Upper lobe of left lung (tissue), 4 donors: ENCODE results near the gene FAM149B1.

Experiments
- CTCF ChIP-seq, 6 experiments: fragments of 450-650 bp in 4 of 6; fragments of 200-600 bp in 2 of 6; sonication (generic) in 2 of 6; IDR thresholded peaks; one replicate each; pipeline ENCODE4 v1.5.1; 2016 to 2019; ENCODE audit warnings: antibody characterized with exemption in 6 of 6
- EP300 ChIP-seq, 4 donors: sonication (generic); formaldehyde crosslinking; IDR thresholded peaks; one replicate each; pipeline ENCODE4 v1.5.1; 2017; ENCODE audit warnings: antibody characterized with exemption in 4 of 4, control low read depth in 2 of 4
- POLR2A ChIP-seq, 4 donors: fragments of 450-650 bp; IDR thresholded peaks; one replicate each; pipeline ENCODE4 v1.5.1; 2016 to 2017; ENCODE audit warnings: antibody characterized with exemption in 4 of 4, mild to moderate bottlenecking in 2 of 4
- POLR2AphosphoS5 ChIP-seq, 2 donors: sonication (generic); formaldehyde crosslinking; IDR thresholded peaks; one replicate each; pipeline ENCODE4 v1.5.1; 2017; ENCODE audit warnings: antibody characterized with exemption in 2 of 2

DNA sequence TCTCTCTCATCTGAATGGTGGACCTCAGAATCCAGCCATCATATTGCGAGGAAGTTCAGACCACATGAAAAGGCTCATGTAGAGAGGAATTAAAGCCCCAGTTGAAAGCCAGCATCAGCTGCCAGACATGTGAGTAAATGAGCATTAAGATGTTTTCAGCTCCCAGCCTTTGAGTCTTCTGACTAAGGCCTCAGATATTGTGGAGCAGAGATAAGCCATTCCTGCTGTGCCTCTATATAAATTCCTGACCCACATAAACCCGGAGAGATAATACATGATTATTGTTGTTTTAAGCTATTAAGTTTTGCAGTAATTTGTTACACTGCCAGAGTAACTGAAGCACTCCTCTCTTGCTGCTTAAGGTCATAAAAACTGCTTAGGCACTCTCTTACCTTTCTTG lies 14.6 kb downstream of the FAM149B1 start:
- TF ChIP-seq POLR2AphosphoS5 (IDR thresholded peaks at IDR 0.05) (no peak), CTCF (IDR thresholded peaks at IDR 0.05) (no peak), POLR2A (IDR thresholded peaks at IDR 0.05) (no peak), EP300 (IDR thresholded peaks at IDR 0.05) (no peak)
